A673 (cell line): ENCODE results near the gene DDX41.

Experiments
- EZH2 ChIP-seq: fragments of 200-600 bp; sonication (generic); IDR thresholded peaks from 2 replicates; pipeline ENCODE4 v1.6.1; 2017; ENCODE audit warnings: borderline replicate concordance, low read depth, mild to moderate bottlenecking, mixed read lengths, antibody characterized with exemption, low read length; ENCODE audit not compliant: poor library complexity, severe bottlenecking
- TF ChIP-seq, protein P1 (sequence below): fragments of 300-800, 200-600 bp; sonication (generic); conservative IDR thresholded peaks from 2 replicates; pipeline ENCODE4 v1.5.1; 2017; ENCODE audit warnings: low read depth, mild to moderate bottlenecking, antibody characterized with exemption, low read length, moderate library complexity, mixed read lengths

DNA sequence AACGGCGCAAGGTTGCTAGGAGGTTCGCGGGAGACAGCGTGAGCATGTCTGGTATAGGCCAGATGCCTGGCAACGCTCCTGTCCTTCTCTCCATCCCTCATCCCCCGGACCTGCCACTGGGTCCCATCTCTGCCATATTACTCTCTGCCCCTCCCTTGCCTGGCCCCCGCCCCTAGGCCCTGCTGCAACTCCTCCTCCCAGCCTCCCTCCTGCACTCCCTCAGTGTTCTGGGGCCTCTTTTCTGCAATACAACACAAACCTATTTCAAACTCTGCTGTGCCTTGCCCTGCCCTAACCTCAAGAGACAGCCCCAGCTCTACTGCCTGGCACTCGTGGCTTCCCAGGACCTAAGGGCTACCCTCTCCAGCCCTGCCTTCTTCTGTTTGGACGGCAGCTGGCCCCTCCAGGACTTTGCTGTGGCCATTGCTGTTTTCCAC lies 34.4 kb downstream of the DDX41 start:
- TF ChIP-seq, protein P1, sequence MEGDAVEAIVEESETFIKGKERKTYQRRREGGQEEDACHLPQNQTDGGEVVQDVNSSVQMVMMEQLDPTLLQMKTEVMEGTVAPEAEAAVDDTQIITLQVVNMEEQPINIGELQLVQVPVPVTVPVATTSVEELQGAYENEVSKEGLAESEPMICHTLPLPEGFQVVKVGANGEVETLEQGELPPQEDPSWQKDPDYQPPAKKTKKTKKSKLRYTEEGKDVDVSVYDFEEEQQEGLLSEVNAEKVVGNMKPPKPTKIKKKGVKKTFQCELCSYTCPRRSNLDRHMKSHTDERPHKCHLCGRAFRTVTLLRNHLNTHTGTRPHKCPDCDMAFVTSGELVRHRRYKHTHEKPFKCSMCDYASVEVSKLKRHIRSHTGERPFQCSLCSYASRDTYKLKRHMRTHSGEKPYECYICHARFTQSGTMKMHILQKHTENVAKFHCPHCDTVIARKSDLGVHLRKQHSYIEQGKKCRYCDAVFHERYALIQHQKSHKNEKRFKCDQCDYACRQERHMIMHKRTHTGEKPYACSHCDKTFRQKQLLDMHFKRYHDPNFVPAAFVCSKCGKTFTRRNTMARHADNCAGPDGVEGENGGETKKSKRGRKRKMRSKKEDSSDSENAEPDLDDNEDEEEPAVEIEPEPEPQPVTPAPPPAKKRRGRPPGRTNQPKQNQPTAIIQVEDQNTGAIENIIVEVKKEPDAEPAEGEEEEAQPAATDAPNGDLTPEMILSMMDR = no peak
- no peak for TF ChIP-seq EZH2
